HepG2 (cell line): ENCODE data around the gene HHATL. TPM values are rescaled to one million over a fixed set of nuclear protein-coding genes. Genes with fewer than 3 reads are reported as not detected.

Experiments used
- ATAC-seq: fragments of 200-7000 bp; cut with Tn5 transposase; 3 replicates; pipeline ENCODE4 v1.9.1; 2020; ENCODE audit warnings: mild to moderate bottlenecking, moderate library complexity
- BruUV-seq: library from RNA; stranded (reverse); fragments of 400-500 nt; replicated peaks from 2 replicates; lab custom pipeline; 2021; lab: Mats Ljungman, UMichigan
- CTCF ChIA-PET: fragments of 300-600 bp; formaldehyde crosslinking; extraction: SDS; loops from one replicate; lab custom pipeline; 2021; ENCODE audit warnings: low total read pairs, inconsistent platforms, low intra/inter-chr PET ratio; lab: Yijun Ruan, JAX
- POLR2A ChIA-PET: fragments of 350-600 bp; sonication (Branson Sonifier 250); formaldehyde crosslinking; loops from one replicate; lab custom pipeline; 2020; ENCODE audit warnings: antibody characterized with exemption, inconsistent platforms; lab: Yijun Ruan, JAX
- DNase-seq: peaks from one replicate; pipeline ENCODE4 v3.0.0-alpha.2; 2015; ENCODE audit warnings: low spot score
- FAIRE-seq: peaks from 3 replicates; lab custom pipeline; 2011; peaks lifted over from hg19 to GRCh38; lab: Jason Lieb, UNC
- H2AFZ ChIP-seq: one replicate; pipeline ENCODE4 v1.6.1; 2011; ENCODE audit warnings: low read length, inconsistent platforms
- H3K27ac ChIP-seq: fragments of 300-600 bp; 3 replicates; pipeline ENCODE4 v1.8.0; 2011; ENCODE audit warnings: mixed run types, mild to moderate bottlenecking, mixed read lengths, low read length, inconsistent platforms; ENCODE audit not compliant: insufficient read depth; ENCODE audit errors: extremely low read length
- H3K27me3 ChIP-seq, 2 experiments: fragments of 200-600 bp in 1 of 2; 2 replicates in 1 of 2; 3 replicates in 1 of 2; pipeline versions ENCODE4 v1.6.0 to v1.8.0; 2011; ENCODE audit warnings: low read length in 2 of 2, mild to moderate bottlenecking in 2 of 2, moderate library complexity in 2 of 2, inconsistent platforms in 1 of 2; ENCODE audit not compliant: insufficient read depth in 2 of 2, control insufficient read depth in 1 of 2
- H3K36me3 ChIP-seq, 2 experiments: fragments of 200-600 bp in 1 of 2; replicated peaks in 1 of 2; 2 replicates in 1 of 2; 3 replicates in 1 of 2; pipeline versions ENCODE4 v1.5.1 to v1.8.0; 2011; ENCODE audit warnings: low read length in 2 of 2, inconsistent platforms in 1 of 2; ENCODE audit not compliant: insufficient read depth in 2 of 2, control insufficient read depth in 1 of 2
- H3K4me1 ChIP-seq: 2 replicates; pipeline ENCODE4 v1.5.1; 2012; ENCODE audit warnings: low read length, inconsistent platforms; ENCODE audit not compliant: insufficient read depth
- H3K4me2 ChIP-seq: 2 replicates; pipeline ENCODE4 v1.6.0; 2011; ENCODE audit warnings: low read depth, low read length, inconsistent platforms
- H3K4me3 ChIP-seq, 3 experiments: fragments of 200-600 bp in 1 of 3; sonication (generic), shearing (Covaris generic) in 1 of 3; replicated peaks in 1 of 3; 2 replicates each; pipeline ENCODE4 v1.5.1; 2011 to 2016; ENCODE audit warnings: low read length in 3 of 3, inconsistent platforms in 2 of 3, low read depth in 2 of 3, mild to moderate bottlenecking in 2 of 3, control low read depth in 1 of 3, mixed read lengths in 1 of 3; ENCODE audit not compliant: insufficient read depth in 1 of 3
- H3K79me2 ChIP-seq: one replicate; pipeline ENCODE4 v1.6.1; 2011; ENCODE audit warnings: low read length, inconsistent platforms; ENCODE audit not compliant: insufficient read depth
- H3K9ac ChIP-seq: 2 replicates; pipeline ENCODE4 v1.6.0; 2011; ENCODE audit warnings: mild to moderate bottlenecking, low read depth, low read length, inconsistent platforms; ENCODE audit not compliant: insufficient read depth
- H3K9me3 ChIP-seq: 2 replicates; pipeline ENCODE4 v1.5.1; 2012; ENCODE audit warnings: mild to moderate bottlenecking, low read length
- H4K20me1 ChIP-seq: 2 replicates; pipeline ENCODE4 v1.6.0; 2011; ENCODE audit warnings: inconsistent platforms, mild to moderate bottlenecking, low read length, moderate library complexity; ENCODE audit not compliant: insufficient read depth
- EED ChIP-seq: sonication (generic); formaldehyde crosslinking; IDR thresholded peaks from 2 replicates; pipeline ENCODE4 v1.5.0; 2020; ENCODE audit warnings: mild to moderate bottlenecking, missing genetic modification reagents
- HCFC1 ChIP-seq: fragments of 150-350 bp; IDR thresholded peaks from 2 replicates; pipeline ENCODE4 v1.6.1; 2014; ENCODE audit warnings: low read depth, low read length
- JDP2 ChIP-seq: sonication (generic); formaldehyde crosslinking; IDR thresholded peaks from 2 replicates; pipeline ENCODE4 v1.8.1; 2022; ENCODE audit warnings: missing genetic modification reagents, borderline replicate concordance
- NFYB ChIP-seq: sonication (generic); formaldehyde crosslinking; IDR thresholded peaks from 2 replicates; pipeline ENCODE4 v1.4.0; 2020; ENCODE audit warnings: missing genetic modification reagents
- NONO ChIP-seq, 2 experiments: fragments of 450-650 bp in 1 of 2; sonication (generic) in 1 of 2; formaldehyde crosslinking in 1 of 2; IDR thresholded peaks in 1 of 2; conservative IDR thresholded peaks in 1 of 2; 2 replicates each; pipeline versions ENCODE4 v1.6.1 to v1.8.0; 2017 to 2022; ENCODE audit warnings: mild to moderate bottlenecking in 1 of 2, missing genetic modification reagents in 1 of 2, moderate library complexity in 1 of 2
- POGZ ChIP-seq: sonication (generic); formaldehyde crosslinking; IDR thresholded peaks from 2 replicates; pipeline ENCODE4 v1.4.0; 2020; ENCODE audit warnings: mild to moderate bottlenecking, missing genetic modification reagents
- RFX1 ChIP-seq: fragments of 450-650 bp; IDR thresholded peaks from 2 replicates; pipeline ENCODE4 v1.6.1; 2017
- SYNCRIP ChIP-seq: fragments of 200-400 bp; formaldehyde crosslinking; IDR thresholded peaks from 2 replicates; pipeline ENCODE4 v1.6.1; 2018; ENCODE audit warnings: mild to moderate bottlenecking, low read depth, low read length; ENCODE audit not compliant: insufficient read depth
- ZFP41 ChIP-seq: sonication (generic); formaldehyde crosslinking; IDR thresholded peaks from 2 replicates; pipeline ENCODE4 v1.4.0; 2020; ENCODE audit warnings: mild to moderate bottlenecking, missing genetic modification reagents, borderline replicate concordance
- ZFYVE20 ChIP-seq: sonication (generic); formaldehyde crosslinking; IDR thresholded peaks from 2 replicates; pipeline ENCODE4 v1.8.0; 2023; ENCODE audit warnings: low read depth, mild to moderate bottlenecking, moderate library complexity, missing genetic modification reagents, borderline replicate concordance
- ZKSCAN8 ChIP-seq: IDR thresholded peaks from 2 replicates; pipeline ENCODE4 v1.6.1; 2016; ENCODE audit warnings: borderline replicate concordance, missing genetic modification reagents, missing compliant biosample characterization
- ZNF274 ChIP-seq: sonication (generic); formaldehyde crosslinking; IDR thresholded peaks from 2 replicates; pipeline ENCODE4 v1.5.1; 2020; ENCODE audit warnings: mild to moderate bottlenecking, missing genetic modification reagents
- ZNF44 ChIP-seq: sonication (generic); formaldehyde crosslinking; IDR thresholded peaks from 2 replicates; pipeline ENCODE4 v1.5.1; 2020; ENCODE audit warnings: mild to moderate bottlenecking, missing genetic modification reagents
- ZNF451 ChIP-seq: sonication (generic); formaldehyde crosslinking; IDR thresholded peaks from 2 replicates; pipeline ENCODE4 v1.5.0; 2020; ENCODE audit warnings: mild to moderate bottlenecking, missing genetic modification reagents
- ZNF549 ChIP-seq: sonication (generic); formaldehyde crosslinking; IDR thresholded peaks from 2 replicates; pipeline ENCODE4 v1.5.0; 2020; ENCODE audit warnings: missing genetic modification reagents
- WGBS: methylation state at CpG from one replicate; pipeline ENCODE4 v1.1.6; 2017; ENCODE audit warnings: low lambda C conversion rate; 5-methylcytosine and 5-hydroxymethylcytosine counted together
- in situ Hi-C: cut with HindIII; loops from 2 replicates; pipeline ENCODE4 v1.10.0; 2017; ENCODE audit warnings: low pct_unique_long_range_greater_than_20kb; ENCODE audit not compliant: extremely low pct_ligation_motif_present
- intact Hi-C: fragments of 100-400 bp; cut with micrococcal nuclease; formaldehyde crosslinking; loops from one replicate; pipeline ENCODE4 v1.10.0; 2022; ENCODE audit not compliant: unreplicated experiment
- polyA plus RNA-seq, 8 experiments: library from polyadenylated mRNA; depleted of rRNA in 3 of 8; stranded (reverse) in 7 of 8; unstranded in 1 of 8; fragments of >200 nt; fragmentation: Illumina TruSeq in 4 of 8; extraction: Trizol in 4 of 8; gene quantifications; 2 replicates each; pipeline versions ENCODE4 v1.2.1 to v1.2.3, GENCODE V29; 2011 to 2016; ENCODE audit warnings: low read depth in 4 of 8, missing spikeins in 1 of 8, mixed read lengths in 1 of 8; ENCODE audit not compliant: insufficient read depth in 1 of 8
- total RNA-seq, 5 experiments: library from RNA; depleted of rRNA; stranded (reverse); fragments of >200 nt; fragmentation: Illumina TruSeq; extraction: Trizol; gene quantifications; 2 replicates each; pipeline ENCODE4 v1.2.3, GENCODE V29; 2016; ENCODE audit warnings: low read depth in 1 of 5
- TF ChIP-seq, protein P1 (sequence below): sonication (generic); formaldehyde crosslinking; conservative IDR thresholded peaks from 2 replicates; pipeline ENCODE4 v1.4.0; 2020; ENCODE audit warnings: missing genetic modification reagents
- TF ChIP-seq, protein P2 (sequence below): sonication (generic); formaldehyde crosslinking; conservative IDR thresholded peaks from 2 replicates; pipeline ENCODE4 v1.8.0; 2022; ENCODE audit warnings: missing genetic modification reagents
- TF ChIP-seq, protein P3 (sequence below): sonication (generic); formaldehyde crosslinking; IDR thresholded peaks from 2 replicates; pipeline ENCODE4 v1.4.0; 2020; ENCODE audit warnings: missing genetic modification reagents, mild to moderate bottlenecking, borderline replicate concordance

The HHATL gene
- total and polyA plus RNA-seq, 2 of the 13 experiments (the other 11 are each of a cell fraction or from before 2014, with no cell fraction given): 0.26 TPM; not detected in 1

DNA sequence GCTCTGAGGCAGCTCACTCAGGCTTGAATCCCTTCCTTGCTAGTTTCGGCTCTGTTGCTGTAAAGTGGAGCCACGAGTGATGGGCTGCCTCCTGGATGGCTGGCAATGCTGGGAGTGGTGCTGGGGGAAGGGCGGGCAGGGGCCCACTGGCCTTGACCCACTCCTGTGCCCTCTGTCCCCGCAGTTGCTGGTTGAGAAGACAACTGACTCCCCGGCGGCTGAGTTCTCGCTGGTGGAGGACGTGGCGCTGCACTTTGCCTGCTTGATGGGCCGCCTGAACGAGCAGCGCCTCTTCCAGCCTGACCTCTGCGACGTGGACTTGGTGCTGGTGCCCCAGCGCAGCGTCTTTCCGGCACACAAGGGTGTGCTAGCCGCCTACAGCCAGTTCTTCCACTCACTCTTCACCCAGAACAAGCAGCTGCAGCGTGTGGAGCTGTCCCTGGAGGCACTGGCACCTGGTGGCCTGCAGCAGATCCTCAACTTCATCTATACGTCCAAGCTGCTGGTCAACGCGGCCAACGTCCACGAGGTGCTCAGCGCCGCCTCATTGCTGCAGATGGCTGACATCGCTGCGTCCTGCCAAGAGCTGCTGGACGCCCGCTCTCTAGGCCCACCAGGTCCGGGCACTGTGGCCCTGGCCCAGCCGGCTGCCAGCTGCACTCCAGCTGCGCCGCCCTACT, 44.4 kb downstream of the HHATL start:
- Histone ChIP-seq H3K9ac (no peak overlapping the region), H3K4me3 (no peak overlapping the region), H3K36me3 (no peaks in the 10 kb centered on the region), H4K20me1 (no peaks in the 10 kb centered on the region), H3K9me3 (no peaks in the 10 kb centered on the region), H3K4me2 (no peak overlapping the region), H3K27ac (no peak overlapping the region), H2AFZ (no peak overlapping the region), H3K4me1 (peaks cover 41% of the 10 kb centered on the region), H3K27me3 (no peaks in the 10 kb centered on the region), H3K79me2 (peaks cover 1% of the 10 kb centered on the region)
- intact Hi-C loops (no loop called here), in situ Hi-C loops (no loop called here)
- DNase-seq (no peak), FAIRE-seq (no peak), ATAC-seq (no peak)
- ChIA-PET POLR2A (no interaction called here), CTCF (no interaction called here)
- no TSS peak for BruUV-seq
- 81% methylated on average over 24 of the region's 34 CpGs for WGBS
- TF ChIP-seq, protein P1, sequence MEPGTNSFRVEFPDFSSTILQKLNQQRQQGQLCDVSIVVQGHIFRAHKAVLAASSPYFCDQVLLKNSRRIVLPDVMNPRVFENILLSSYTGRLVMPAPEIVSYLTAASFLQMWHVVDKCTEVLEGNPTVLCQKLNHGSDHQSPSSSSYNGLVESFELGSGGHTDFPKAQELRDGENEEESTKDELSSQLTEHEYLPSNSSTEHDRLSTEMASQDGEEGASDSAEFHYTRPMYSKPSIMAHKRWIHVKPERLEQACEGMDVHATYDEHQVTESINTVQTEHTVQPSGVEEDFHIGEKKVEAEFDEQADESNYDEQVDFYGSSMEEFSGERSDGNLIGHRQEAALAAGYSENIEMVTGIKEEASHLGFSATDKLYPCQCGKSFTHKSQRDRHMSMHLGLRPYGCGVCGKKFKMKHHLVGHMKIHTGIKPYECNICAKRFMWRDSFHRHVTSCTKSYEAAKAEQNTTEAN: no peak
- TF ChIP-seq RFX1 (no peak), HCFC1 (no peak), NONO (IDR thresholded peaks at IDR 0.05) (no peak), NONO (CRISPR knock-in tag; conservative IDR thresholded peaks at IDR 0.05) (0 out of 2 replicates have a peak, but pooled peaks have one; percentile 24), SYNCRIP (no peak), ZFP41 (CRISPR knock-in tag) (no peak), ZFYVE20 (CRISPR knock-in tag) (no peak), ZNF451 (CRISPR knock-in tag) (no peak), ZNF274 (CRISPR knock-in tag) (no peak), JDP2 (CRISPR knock-in tag) (no peak), ZKSCAN8 (no peak), ZNF44 (CRISPR knock-in tag) (no peak), EED (no peak), NFYB (no peak), POGZ (CRISPR knock-in tag) (0 out of 2 replicates have a peak, but pooled peaks have one; percentile 21), ZNF549 (CRISPR knock-in tag) (no peak)
- TF ChIP-seq, protein P2, sequence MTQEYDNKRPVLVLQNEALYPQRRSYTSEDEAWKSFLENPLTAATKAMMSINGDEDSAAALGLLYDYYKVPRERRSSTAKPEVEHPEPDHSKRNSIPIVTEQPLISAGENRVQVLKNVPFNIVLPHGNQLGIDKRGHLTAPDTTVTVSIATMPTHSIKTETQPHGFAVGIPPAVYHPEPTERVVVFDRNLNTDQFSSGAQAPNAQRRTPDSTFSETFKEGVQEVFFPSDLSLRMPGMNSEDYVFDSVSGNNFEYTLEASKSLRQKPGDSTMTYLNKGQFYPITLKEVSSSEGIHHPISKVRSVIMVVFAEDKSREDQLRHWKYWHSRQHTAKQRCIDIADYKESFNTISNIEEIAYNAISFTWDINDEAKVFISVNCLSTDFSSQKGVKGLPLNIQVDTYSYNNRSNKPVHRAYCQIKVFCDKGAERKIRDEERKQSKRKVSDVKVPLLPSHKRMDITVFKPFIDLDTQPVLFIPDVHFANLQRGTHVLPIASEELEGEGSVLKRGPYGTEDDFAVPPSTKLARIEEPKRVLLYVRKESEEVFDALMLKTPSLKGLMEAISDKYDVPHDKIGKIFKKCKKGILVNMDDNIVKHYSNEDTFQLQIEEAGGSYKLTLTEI (CRISPR knock-in tag): no peak
- TF ChIP-seq, protein P3, sequence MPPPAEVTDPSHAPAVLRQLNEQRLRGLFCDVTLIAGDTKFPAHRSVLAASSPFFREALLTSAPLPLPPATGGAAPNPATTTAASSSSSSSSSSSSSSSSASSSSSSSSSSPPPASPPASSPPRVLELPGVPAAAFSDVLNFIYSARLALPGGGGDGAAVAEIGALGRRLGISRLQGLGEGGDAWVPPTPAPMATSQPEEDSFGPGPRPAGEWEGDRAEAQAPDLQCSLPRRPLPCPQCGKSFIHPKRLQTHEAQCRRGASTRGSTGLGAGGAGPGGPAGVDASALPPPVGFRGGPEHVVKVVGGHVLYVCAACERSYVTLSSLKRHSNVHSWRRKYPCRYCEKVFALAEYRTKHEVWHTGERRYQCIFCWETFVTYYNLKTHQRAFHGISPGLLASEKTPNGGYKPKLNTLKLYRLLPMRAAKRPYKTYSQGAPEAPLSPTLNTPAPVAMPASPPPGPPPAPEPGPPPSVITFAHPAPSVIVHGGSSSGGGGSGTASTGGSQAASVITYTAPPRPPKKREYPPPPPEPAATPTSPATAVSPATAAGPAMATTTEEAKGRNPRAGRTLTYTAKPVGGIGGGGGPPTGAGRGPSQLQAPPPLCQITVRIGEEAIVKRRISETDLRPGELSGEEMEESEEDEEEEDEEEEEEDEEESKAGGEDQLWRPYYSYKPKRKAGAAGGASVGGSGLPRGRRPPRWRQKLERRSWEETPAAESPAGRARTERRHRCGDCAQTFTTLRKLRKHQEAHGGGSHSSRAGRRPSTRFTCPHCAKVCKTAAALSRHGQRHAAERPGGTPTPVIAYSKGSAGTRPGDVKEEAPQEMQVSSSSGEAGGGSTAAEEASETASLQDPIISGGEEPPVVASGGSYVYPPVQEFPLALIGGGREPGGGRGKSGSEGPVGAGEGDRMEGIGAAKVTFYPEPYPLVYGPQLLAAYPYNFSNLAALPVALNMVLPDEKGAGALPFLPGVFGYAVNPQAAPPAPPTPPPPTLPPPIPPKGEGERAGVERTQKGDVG: peak; percentile 65; the same call in 1 of the 2 replicates
